ENCODE data around the gene AP1AR. TPM values are rescaled to one million over a fixed set of nuclear protein-coding genes. Genes with fewer than 3 reads are reported as not detected.

Gene AP1AR
- total RNA-seq, 1 experiment from 2014 or later = 22.4 TPM

DNA sequence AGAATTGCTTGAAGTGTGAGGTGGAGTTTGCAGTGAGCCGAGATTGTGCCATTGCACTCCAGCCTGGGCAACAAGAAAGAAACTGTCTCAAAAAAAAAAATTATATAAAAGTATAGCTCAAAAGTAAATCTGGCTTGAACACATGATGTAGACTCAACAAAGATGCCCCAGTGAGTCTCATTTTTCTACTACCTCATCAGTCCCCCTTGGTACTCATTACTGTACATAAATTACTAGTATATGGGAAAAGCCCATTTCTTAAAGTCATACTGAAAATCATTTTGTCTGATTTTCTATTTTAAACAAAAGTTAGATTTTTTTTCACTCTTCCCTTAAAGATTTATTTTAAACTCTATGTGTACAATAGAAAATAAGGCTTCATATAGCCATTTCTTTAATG, 47.1 kb upstream of the AP1AR start:
- no peak overlapping the region for H3K4me3 Mint-ChIP-seq
- no peaks in the 10 kb centered on the region for H3K36me3 Mint-ChIP-seq
- no peak for TF ChIP-seq SMAD3 (CRISPR knock-in tag; IDR thresholded peaks at IDR 0.05; ENCODE audit: borderline replicate concordance)
- TF ChIP-seq, protein P1, sequence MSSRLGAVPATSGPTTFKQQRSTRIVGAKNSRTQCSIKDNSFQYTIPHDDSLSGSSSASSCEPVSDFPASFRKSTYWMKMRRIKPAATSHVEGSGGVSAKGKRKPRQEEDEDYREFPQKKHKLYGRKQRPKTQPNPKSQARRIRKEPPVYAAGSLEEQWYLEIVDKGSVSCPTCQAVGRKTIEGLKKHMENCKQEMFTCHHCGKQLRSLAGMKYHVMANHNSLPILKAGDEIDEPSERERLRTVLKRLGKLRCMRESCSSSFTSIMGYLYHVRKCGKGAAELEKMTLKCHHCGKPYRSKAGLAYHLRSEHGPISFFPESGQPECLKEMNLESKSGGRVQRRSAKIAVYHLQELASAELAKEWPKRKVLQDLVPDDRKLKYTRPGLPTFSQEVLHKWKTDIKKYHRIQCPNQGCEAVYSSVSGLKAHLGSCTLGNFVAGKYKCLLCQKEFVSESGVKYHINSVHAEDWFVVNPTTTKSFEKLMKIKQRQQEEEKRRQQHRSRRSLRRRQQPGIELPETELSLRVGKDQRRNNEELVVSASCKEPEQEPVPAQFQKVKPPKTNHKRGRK (CRISPR knock-in tag; IDR thresholded peaks at IDR 0.05; ENCODE audit: borderline replicate concordance) = no peak
- TF ChIP-seq FOXP1 (CRISPR knock-in tag; IDR thresholded peaks at IDR 0.05; ENCODE audit: borderline replicate concordance) = no peak
- no peaks in the 10 kb centered on the region for H3K27me3 Mint-ChIP-seq (ENCODE audit: low read depth)
- CTCF ChIA-PET = no interaction called here
- H3K27ac Mint-ChIP-seq = no peak overlapping the region
- peaks cover 8% of the 10 kb centered on the region for H3K4me1 Mint-ChIP-seq
- POLR2A ChIA-PET = no interaction called here
- ATAC-seq (no peak), DNase-seq (ENCODE audit: low spot score) (no peak)
- no peaks in the 10 kb centered on the region for H3K9me3 Mint-ChIP-seq

DNA sequence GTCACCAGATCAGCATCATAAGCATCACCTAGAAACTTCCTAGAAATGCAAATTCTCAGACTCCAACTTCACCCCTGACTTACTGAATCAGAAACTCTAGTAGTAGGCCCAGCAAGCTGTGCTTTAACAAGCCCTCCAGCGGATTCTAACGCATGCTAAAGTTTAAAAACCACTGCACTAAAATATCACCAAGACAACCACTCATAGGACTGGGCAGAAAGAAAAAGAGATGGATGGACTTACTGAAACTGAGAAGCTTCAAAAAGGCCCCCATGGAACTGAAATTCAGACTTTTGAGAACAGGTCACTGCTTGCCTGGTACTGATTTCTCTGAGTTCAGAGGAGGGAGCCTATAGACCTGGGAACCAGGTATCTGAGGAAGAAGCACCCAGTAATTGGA, 46.3 kb upstream of the AP1AR start:
- H3K9me3 Mint-ChIP-seq = no peaks in the 10 kb centered on the region
- H3K36me3 Mint-ChIP-seq = no peaks in the 10 kb centered on the region
- ChIA-PET POLR2A (no interaction called here), CTCF (interaction anchor here (0.7 to 1.1 kb wide), 2 partner anchors 15 to 62 kb away, joined by 3 read pairs; no protein-coding TSS in a partner anchor)
- peaks cover 8% of the 10 kb centered on the region for H3K4me1 Mint-ChIP-seq
- ATAC-seq (peak; percentile 32; the same call in 1 of the 2 replicates), DNase-seq (ENCODE audit: low spot score) (no peak)
- H3K27me3 Mint-ChIP-seq (ENCODE audit: low read depth) = no peaks in the 10 kb centered on the region
- H3K4me3 Mint-ChIP-seq = no peak overlapping the region
- TF ChIP-seq, protein P2, sequence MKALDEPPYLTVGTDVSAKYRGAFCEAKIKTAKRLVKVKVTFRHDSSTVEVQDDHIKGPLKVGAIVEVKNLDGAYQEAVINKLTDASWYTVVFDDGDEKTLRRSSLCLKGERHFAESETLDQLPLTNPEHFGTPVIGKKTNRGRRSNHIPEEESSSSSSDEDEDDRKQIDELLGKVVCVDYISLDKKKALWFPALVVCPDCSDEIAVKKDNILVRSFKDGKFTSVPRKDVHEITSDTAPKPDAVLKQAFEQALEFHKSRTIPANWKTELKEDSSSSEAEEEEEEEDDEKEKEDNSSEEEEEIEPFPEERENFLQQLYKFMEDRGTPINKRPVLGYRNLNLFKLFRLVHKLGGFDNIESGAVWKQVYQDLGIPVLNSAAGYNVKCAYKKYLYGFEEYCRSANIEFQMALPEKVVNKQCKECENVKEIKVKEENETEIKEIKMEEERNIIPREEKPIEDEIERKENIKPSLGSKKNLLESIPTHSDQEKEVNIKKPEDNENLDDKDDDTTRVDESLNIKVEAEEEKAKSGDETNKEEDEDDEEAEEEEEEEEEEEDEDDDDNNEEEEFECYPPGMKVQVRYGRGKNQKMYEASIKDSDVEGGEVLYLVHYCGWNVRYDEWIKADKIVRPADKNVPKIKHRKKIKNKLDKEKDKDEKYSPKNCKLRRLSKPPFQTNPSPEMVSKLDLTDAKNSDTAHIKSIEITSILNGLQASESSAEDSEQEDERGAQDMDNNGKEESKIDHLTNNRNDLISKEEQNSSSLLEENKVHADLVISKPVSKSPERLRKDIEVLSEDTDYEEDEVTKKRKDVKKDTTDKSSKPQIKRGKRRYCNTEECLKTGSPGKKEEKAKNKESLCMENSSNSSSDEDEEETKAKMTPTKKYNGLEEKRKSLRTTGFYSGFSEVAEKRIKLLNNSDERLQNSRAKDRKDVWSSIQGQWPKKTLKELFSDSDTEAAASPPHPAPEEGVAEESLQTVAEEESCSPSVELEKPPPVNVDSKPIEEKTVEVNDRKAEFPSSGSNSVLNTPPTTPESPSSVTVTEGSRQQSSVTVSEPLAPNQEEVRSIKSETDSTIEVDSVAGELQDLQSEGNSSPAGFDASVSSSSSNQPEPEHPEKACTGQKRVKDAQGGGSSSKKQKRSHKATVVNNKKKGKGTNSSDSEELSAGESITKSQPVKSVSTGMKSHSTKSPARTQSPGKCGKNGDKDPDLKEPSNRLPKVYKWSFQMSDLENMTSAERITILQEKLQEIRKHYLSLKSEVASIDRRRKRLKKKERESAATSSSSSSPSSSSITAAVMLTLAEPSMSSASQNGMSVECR (CRISPR knock-in tag; IDR thresholded peaks at IDR 0.05; ENCODE audit: borderline replicate concordance) = no peak
- TF ChIP-seq, protein P3, sequence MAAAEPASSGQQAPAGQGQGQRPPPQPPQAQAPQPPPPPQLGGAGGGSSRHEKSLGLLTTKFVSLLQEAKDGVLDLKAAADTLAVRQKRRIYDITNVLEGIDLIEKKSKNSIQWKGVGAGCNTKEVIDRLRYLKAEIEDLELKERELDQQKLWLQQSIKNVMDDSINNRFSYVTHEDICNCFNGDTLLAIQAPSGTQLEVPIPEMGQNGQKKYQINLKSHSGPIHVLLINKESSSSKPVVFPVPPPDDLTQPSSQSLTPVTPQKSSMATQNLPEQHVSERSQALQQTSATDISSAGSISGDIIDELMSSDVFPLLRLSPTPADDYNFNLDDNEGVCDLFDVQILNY (CRISPR knock-in tag; IDR thresholded peaks at IDR 0.05) = no peak
- TF ChIP-seq SOX15 (CRISPR knock-in tag; IDR thresholded peaks at IDR 0.05) (no peak), ZNF263 (CRISPR knock-in tag; IDR thresholded peaks at IDR 0.05; ENCODE audit: low read depth) (no peak), PRRX2 (CRISPR knock-in tag; IDR thresholded peaks at IDR 0.05) (no peak), RORB (CRISPR knock-in tag; IDR thresholded peaks at IDR 0.05) (no peak), EMX1 (CRISPR knock-in tag; IDR thresholded peaks at IDR 0.05) (no peak), ZNF219 (CRISPR knock-in tag; IDR thresholded peaks at IDR 0.05; ENCODE audit: borderline replicate concordance) (no peak), SMAD3 (CRISPR knock-in tag; IDR thresholded peaks at IDR 0.05; ENCODE audit: borderline replicate concordance) (no peak), FOXJ3 (CRISPR knock-in tag; IDR thresholded peaks at IDR 0.05; ENCODE audit: borderline replicate concordance) (no peak), NR1H2 (CRISPR knock-in tag; IDR thresholded peaks at IDR 0.05) (no peak)
- TF ChIP-seq, protein P4, sequence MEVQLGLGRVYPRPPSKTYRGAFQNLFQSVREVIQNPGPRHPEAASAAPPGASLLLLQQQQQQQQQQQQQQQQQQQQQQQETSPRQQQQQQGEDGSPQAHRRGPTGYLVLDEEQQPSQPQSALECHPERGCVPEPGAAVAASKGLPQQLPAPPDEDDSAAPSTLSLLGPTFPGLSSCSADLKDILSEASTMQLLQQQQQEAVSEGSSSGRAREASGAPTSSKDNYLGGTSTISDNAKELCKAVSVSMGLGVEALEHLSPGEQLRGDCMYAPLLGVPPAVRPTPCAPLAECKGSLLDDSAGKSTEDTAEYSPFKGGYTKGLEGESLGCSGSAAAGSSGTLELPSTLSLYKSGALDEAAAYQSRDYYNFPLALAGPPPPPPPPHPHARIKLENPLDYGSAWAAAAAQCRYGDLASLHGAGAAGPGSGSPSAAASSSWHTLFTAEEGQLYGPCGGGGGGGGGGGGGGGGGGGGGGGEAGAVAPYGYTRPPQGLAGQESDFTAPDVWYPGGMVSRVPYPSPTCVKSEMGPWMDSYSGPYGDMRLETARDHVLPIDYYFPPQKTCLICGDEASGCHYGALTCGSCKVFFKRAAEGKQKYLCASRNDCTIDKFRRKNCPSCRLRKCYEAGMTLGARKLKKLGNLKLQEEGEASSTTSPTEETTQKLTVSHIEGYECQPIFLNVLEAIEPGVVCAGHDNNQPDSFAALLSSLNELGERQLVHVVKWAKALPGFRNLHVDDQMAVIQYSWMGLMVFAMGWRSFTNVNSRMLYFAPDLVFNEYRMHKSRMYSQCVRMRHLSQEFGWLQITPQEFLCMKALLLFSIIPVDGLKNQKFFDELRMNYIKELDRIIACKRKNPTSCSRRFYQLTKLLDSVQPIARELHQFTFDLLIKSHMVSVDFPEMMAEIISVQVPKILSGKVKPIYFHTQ (CRISPR knock-in tag; IDR thresholded peaks at IDR 0.05) = no peak
- TF ChIP-seq, protein P5, sequence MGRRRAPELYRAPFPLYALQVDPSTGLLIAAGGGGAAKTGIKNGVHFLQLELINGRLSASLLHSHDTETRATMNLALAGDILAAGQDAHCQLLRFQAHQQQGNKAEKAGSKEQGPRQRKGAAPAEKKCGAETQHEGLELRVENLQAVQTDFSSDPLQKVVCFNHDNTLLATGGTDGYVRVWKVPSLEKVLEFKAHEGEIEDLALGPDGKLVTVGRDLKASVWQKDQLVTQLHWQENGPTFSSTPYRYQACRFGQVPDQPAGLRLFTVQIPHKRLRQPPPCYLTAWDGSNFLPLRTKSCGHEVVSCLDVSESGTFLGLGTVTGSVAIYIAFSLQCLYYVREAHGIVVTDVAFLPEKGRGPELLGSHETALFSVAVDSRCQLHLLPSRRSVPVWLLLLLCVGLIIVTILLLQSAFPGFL (CRISPR knock-in tag; IDR thresholded peaks at IDR 0.05; ENCODE audit: borderline replicate concordance) = no peak
- H3K27ac Mint-ChIP-seq = no peak overlapping the region

Data from WTC11 (cell line).